ENCODE results near the gene USP17L20. TPM values are rescaled to one million over a fixed set of nuclear protein-coding genes. Genes with fewer than 3 reads are reported as not detected.
"Not testable (repeated sequence)": the region's sequence is repeated elsewhere in the genome, so short reads cannot be mapped to it uniquely, and the experiment has no call there.

Gene USP17L20
- total RNA-seq (not detected), polyA plus RNA-seq (not detected)
- long read RNA-seq, donor 1 = 0 reads
- long read RNA-seq, donor 2 = 0 reads
- long read RNA-seq, donor 3 = 0 reads
- long read RNA-seq, donor 4 = 0 reads
- long read RNA-seq, donor 5 = 0 reads
- long read RNA-seq, donor 6 = 0 reads
- long read RNA-seq, donor 7 = 0 reads
- long read RNA-seq, donor 8 = 0 reads
- long read RNA-seq, donor 9 = 0 reads
- long read RNA-seq, donor 10 = 0 reads

- H3K27me3 ChIP-seq; H3K27ac ChIP-seq; H3K36me3 ChIP-seq; H3K4me3 ChIP-seq; H3K9me3 ChIP-seq; intact Hi-C loops (cut with DNase I; ENCODE audit: low total_unique reads); H3K4me1 ChIP-seq; DNase-seq: not testable (repeated sequence)
- WGBS, 5 donors = no CpG with 5 or more reads among the region's 15 CpGs
Measured at GRCh38 chr4:9257824-9258223, at the start of gene USP17L20. Gene USP17L20, plus strand, starts transcription at chr4:9258124. Its CDS starts 0 bp downstream, at chr4:9258124.

- H3K27ac ChIP-seq; H3K36me3 ChIP-seq; intact Hi-C loops (cut with DNase I; ENCODE audit: low total_unique reads); H3K9me3 ChIP-seq; H3K27me3 ChIP-seq; H3K4me1 ChIP-seq; H3K4me3 ChIP-seq; DNase-seq: not testable (repeated sequence)
- WGBS, 5 donors = 92% methylated on average over 11 of the region's 13 CpGs; no CpG with 5 or more reads in 4 of the 5 donors
Measured at GRCh38 chr4:9210357-9210756, 47.6 kb upstream of the USP17L20 start, which contains the start of gene USP17L10. Gene USP17L10, plus strand, starts transcription at chr4:9210657. Its CDS starts 0 bp downstream, at chr4:9210657.

- WGBS, 5 donors = 73 to 83% (median 81%) methylated on average over 9 to 11 of the region's 14 CpGs
- H3K9me3 ChIP-seq; H3K27ac ChIP-seq; H3K27me3 ChIP-seq; H3K4me1 ChIP-seq; intact Hi-C loops (cut with DNase I; ENCODE audit: low total_unique reads); H3K4me3 ChIP-seq; H3K36me3 ChIP-seq: not testable (repeated sequence)
- DNase-seq = peak in 1 of 2 donors; percentile 18
Measured at GRCh38 chr4:9214701-9215100, 43.2 kb upstream of the USP17L20 start.

GRCh38 chr4:9215105-9215504 is 42.8 kb upstream of the USP17L20 start, which contains the start of gene USP17L11:
Gene USP17L11, plus strand, starts transcription at chr4:9215405. Its CDS starts 0 bp downstream, at chr4:9215405.
- 96% methylated on average over 10 of the region's 14 CpGs; no CpG with 5 or more reads in 4 of the 5 donors for WGBS, 5 donors

GRCh38 chr4:9219852-9220251 is 38.1 kb upstream of the USP17L20 start, which contains the start of gene USP17L12:
Gene USP17L12, plus strand, starts transcription at chr4:9220152. Its CDS starts 0 bp downstream, at chr4:9220152.
- H3K36me3 ChIP-seq; H3K27me3 ChIP-seq; H3K4me1 ChIP-seq; H3K27ac ChIP-seq; DNase-seq; H3K4me3 ChIP-seq; H3K9me3 ChIP-seq; intact Hi-C loops (cut with DNase I; ENCODE audit: low total_unique reads): not testable (repeated sequence)
- no CpG with 5 or more reads among the region's 13 CpGs for WGBS, 5 donors

More at GRCh38 chr4:9215105-9215504, 42.8 kb upstream of the USP17L20 start, which contains the start of gene USP17L11:
- DNase-seq; H3K9me3 ChIP-seq; H3K4me3 ChIP-seq; intact Hi-C loops (cut with DNase I; ENCODE audit: low total_unique reads); H3K36me3 ChIP-seq; H3K4me1 ChIP-seq; H3K27ac ChIP-seq; H3K27me3 ChIP-seq: not testable (repeated sequence)

GRCh38 chr4:9224596-9224995 is 33.3 kb upstream of the USP17L20 start, which contains the start of gene USP17L13:
Gene USP17L13, plus strand, starts transcription at chr4:9224896. Its CDS starts 0 bp downstream, at chr4:9224896.
- H3K36me3 ChIP-seq; H3K4me3 ChIP-seq; H3K27me3 ChIP-seq; intact Hi-C loops (cut with DNase I; ENCODE audit: low total_unique reads); DNase-seq; H3K27ac ChIP-seq; H3K9me3 ChIP-seq; H3K4me1 ChIP-seq: not testable (repeated sequence)
- no CpG with 5 or more reads among the region's 14 CpGs for whole genome bisulfite sequencing, 5 donors

GRCh38 chr4:9230249-9230648 is 27.7 kb upstream of the USP17L20 start:
- H3K36me3 ChIP-seq; intact Hi-C loops (cut with DNase I; ENCODE audit: low total_unique reads); H3K27me3 ChIP-seq; H3K9me3 ChIP-seq; H3K27ac ChIP-seq; H3K4me1 ChIP-seq; H3K4me3 ChIP-seq: not testable (repeated sequence)
- DNase-seq = peak in 1 of 2 donors; percentile 22
- WGBS, 5 donors = 88 to 92% (median 89%) methylated on average over 2 to 5 of the region's 8 CpGs

GRCh38 chr4:9234085-9234484 is 23.8 kb upstream of the USP17L20 start, which contains the start of gene USP17L15:
Gene USP17L15, plus strand, starts transcription at chr4:9234385. Its CDS starts 0 bp downstream, at chr4:9234385.
- H3K4me1 ChIP-seq; H3K9me3 ChIP-seq; H3K27ac ChIP-seq; DNase-seq; H3K4me3 ChIP-seq; H3K27me3 ChIP-seq; H3K36me3 ChIP-seq; intact Hi-C loops (cut with DNase I; ENCODE audit: low total_unique reads): not testable (repeated sequence)
- no CpG with 5 or more reads among the region's 15 CpGs for WGBS, 5 donors

- H3K36me3 ChIP-seq; H3K4me1 ChIP-seq; H3K27ac ChIP-seq; H3K4me3 ChIP-seq; H3K9me3 ChIP-seq; H3K27me3 ChIP-seq; intact Hi-C loops (cut with DNase I; ENCODE audit: low total_unique reads): not testable (repeated sequence)
- 77 to 84% (median 83%) methylated on average over 8 to 11 of the region's 12 CpGs; no CpG with 5 or more reads in 2 of the 5 donors for WGBS, 5 donors
- DNase-seq = peak; percentile 1 to 18
Measured at GRCh38 chr4:9238461-9238860, 19.5 kb upstream of the USP17L20 start.

GRCh38 chr4:9243579-9243978 is 14.3 kb upstream of the USP17L20 start, which contains the start of gene USP17L17:
Gene USP17L17, plus strand, starts transcription at chr4:9243879. Its CDS starts 0 bp downstream, at chr4:9243879.
- H3K9me3 ChIP-seq; H3K27me3 ChIP-seq; H3K27ac ChIP-seq; DNase-seq; H3K4me1 ChIP-seq; H3K36me3 ChIP-seq; intact Hi-C loops (cut with DNase I; ENCODE audit: low total_unique reads); H3K4me3 ChIP-seq: not testable (repeated sequence)
- 86 to 98% (median 96%) methylated on average over 5 to 7 of the region's 14 CpGs for WGBS, 5 donors

GRCh38 chr4:9247953-9248680 is 9.8 kb upstream of the USP17L20 start, which contains the start of gene USP17L18:
Gene USP17L18, plus strand, starts transcription at chr4:9248630. Its CDS starts 0 bp downstream, at chr4:9248630.
- H3K4me1 ChIP-seq; H3K27me3 ChIP-seq; intact Hi-C loops (cut with DNase I; ENCODE audit: low total_unique reads); H3K36me3 ChIP-seq; H3K27ac ChIP-seq; H3K4me3 ChIP-seq; H3K9me3 ChIP-seq: not testable (repeated sequence)
- WGBS, 5 donors = 84 to 92% (median 87%) methylated on average over 8 to 20 of the region's 26 CpGs
- DNase-seq = peak; percentile 3 to 26
